A673 (cell line): Measurements from ENCODE around the gene UBIAD1.

Experiments
- EZH2 ChIP-seq: fragments of 200-600 bp; sonication (generic); IDR thresholded peaks from 2 replicates; pipeline ENCODE4 v1.6.1; 2017; ENCODE audit warnings: borderline replicate concordance, low read depth, mild to moderate bottlenecking, mixed read lengths, antibody characterized with exemption, low read length; ENCODE audit not compliant: poor library complexity, severe bottlenecking
- TF ChIP-seq, protein P1 (sequence below): fragments of 300-800, 200-600 bp; sonication (generic); conservative IDR thresholded peaks from 2 replicates; pipeline ENCODE4 v1.5.1; 2017; ENCODE audit warnings: low read depth, mild to moderate bottlenecking, antibody characterized with exemption, low read length, moderate library complexity, mixed read lengths

DNA sequence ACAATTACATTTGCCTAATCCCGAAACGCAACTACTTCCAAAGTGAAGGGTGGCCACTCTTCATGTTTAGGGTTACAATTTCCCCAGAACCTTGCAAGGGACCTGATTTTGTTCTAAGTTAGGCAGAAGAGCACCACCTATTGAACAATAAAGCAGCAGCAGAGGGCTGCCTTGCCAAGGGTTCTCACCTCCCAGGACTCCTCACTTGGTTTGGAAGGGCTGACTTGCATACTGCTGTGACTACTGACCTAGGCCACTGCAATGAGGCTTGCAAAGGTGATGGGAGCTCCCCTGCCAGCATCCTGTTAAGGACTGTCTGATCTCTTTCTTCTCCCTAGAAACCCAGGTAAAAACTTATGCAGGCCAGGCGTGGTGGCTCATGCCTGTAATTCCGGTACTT, 24.8 kb upstream of the UBIAD1 start:
- TF ChIP-seq, protein P1, sequence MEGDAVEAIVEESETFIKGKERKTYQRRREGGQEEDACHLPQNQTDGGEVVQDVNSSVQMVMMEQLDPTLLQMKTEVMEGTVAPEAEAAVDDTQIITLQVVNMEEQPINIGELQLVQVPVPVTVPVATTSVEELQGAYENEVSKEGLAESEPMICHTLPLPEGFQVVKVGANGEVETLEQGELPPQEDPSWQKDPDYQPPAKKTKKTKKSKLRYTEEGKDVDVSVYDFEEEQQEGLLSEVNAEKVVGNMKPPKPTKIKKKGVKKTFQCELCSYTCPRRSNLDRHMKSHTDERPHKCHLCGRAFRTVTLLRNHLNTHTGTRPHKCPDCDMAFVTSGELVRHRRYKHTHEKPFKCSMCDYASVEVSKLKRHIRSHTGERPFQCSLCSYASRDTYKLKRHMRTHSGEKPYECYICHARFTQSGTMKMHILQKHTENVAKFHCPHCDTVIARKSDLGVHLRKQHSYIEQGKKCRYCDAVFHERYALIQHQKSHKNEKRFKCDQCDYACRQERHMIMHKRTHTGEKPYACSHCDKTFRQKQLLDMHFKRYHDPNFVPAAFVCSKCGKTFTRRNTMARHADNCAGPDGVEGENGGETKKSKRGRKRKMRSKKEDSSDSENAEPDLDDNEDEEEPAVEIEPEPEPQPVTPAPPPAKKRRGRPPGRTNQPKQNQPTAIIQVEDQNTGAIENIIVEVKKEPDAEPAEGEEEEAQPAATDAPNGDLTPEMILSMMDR, result no peak
- TF ChIP-seq EZH2, result no peak
